Panc1 (cell line): ENCODE results near the gene LUZP2. TPM values are rescaled to one million over a fixed set of nuclear protein-coding genes. Genes with fewer than 3 reads are reported as not detected.

Experiments
- ATAC-seq: fragments of 200-7000 bp; cut with Tn5 transposase; 2 replicates; pipeline ENCODE4 v1.9.1; 2020; ENCODE audit warnings: mild to moderate bottlenecking, moderate library complexity
- BruUV-seq: library from RNA; stranded (reverse); fragments of 400-500 nt; replicated peaks from 2 replicates; lab custom pipeline; 2021; lab: Mats Ljungman, UMichigan
- CTCF ChIA-PET: fragments of 300-600 bp; sonication (Branson Sonifier 250); formaldehyde crosslinking; loops from one replicate; lab custom pipeline; 2022; ENCODE audit warnings: antibody characterized with exemption; lab: Charles Lee
- POLR2A ChIA-PET: fragments of 300-600 bp; sonication (Branson Sonifier 250); formaldehyde crosslinking; loops from one replicate; lab custom pipeline; 2022; ENCODE audit warnings: antibody characterized with exemption; lab: Charles Lee
- DNase-seq: peaks from one replicate; pipeline ENCODE4 v3.0.0-alpha.2; 2010; ENCODE audit warnings: low read depth, low spot score
- H3K27ac ChIP-seq: 2 replicates; pipeline ENCODE4 v1.5.1; 2011; ENCODE audit warnings: mild to moderate bottlenecking, low read length, inconsistent platforms
- H3K27me3 ChIP-seq: fragments of 200-500 bp; sonication (Bioruptor generic); 2 replicates; pipeline ENCODE4 v1.6.0; 2014; ENCODE audit warnings: low read length, inconsistent platforms; ENCODE audit not compliant: control insufficient read depth, insufficient read depth
- H3K36me3 ChIP-seq: fragments of 200-500 bp; sonication (Bioruptor generic); 2 replicates; pipeline ENCODE4 v1.5.1; 2014; ENCODE audit warnings: inconsistent platforms, mild to moderate bottlenecking, low read length, moderate library complexity; ENCODE audit not compliant: control insufficient read depth, insufficient read depth
- H3K4me1 ChIP-seq: 2 replicates; pipeline ENCODE4 v1.5.1; 2011; ENCODE audit warnings: inconsistent platforms, mild to moderate bottlenecking, low read length, moderate library complexity; ENCODE audit not compliant: control insufficient read depth, insufficient read depth
- H3K4me3 ChIP-seq, 2 experiments: 2 replicates each; pipeline ENCODE4 v1.5.1; 2011 to 2012; ENCODE audit warnings: low read depth in 2 of 2, low read length in 2 of 2, mild to moderate bottlenecking in 2 of 2, inconsistent platforms in 1 of 2, moderate library complexity in 1 of 2
- H3K9me3 ChIP-seq: fragments of 200-500 bp; sonication (Bioruptor generic); 2 replicates; pipeline ENCODE4 v1.5.1; 2014; ENCODE audit warnings: low read depth, mild to moderate bottlenecking, inconsistent platforms, low read length, moderate library complexity; ENCODE audit not compliant: control insufficient read depth, insufficient read depth
- CTCF ChIP-seq: fragments of 450-650 bp; IDR thresholded peaks from 2 replicates; pipeline ENCODE4 v1.5.1; 2017; ENCODE audit warnings: mild to moderate bottlenecking
- POLR2AphosphoS5 ChIP-seq: IDR thresholded peaks from 2 replicates; pipeline ENCODE4 v1.6.1; 2012; ENCODE audit warnings: mild to moderate bottlenecking, low read depth, low read length, moderate library complexity
- REST ChIP-seq, 2 experiments: IDR thresholded peaks; 2 replicates each; pipeline ENCODE4 v1.6.1; 2011 to 2012; ENCODE audit warnings: low read depth in 2 of 2, control low read depth in 1 of 2, low read length in 1 of 2, mild to moderate bottlenecking in 1 of 2, moderate library complexity in 1 of 2; ENCODE audit not compliant: insufficient read depth in 1 of 2
- SIN3A ChIP-seq: IDR thresholded peaks from 2 replicates; pipeline ENCODE4 v1.6.1; 2012; ENCODE audit warnings: low read depth, mild to moderate bottlenecking, low read length, moderate library complexity, borderline replicate concordance; ENCODE audit not compliant: insufficient read depth
- TCF7L2 ChIP-seq: IDR thresholded peaks from 2 replicates; pipeline ENCODE4 v1.6.1; 2011; ENCODE audit warnings: mild to moderate bottlenecking, low read depth, low read length, inconsistent platforms
- in situ Hi-C: cut with HindIII; loops from 2 replicates; pipeline ENCODE4 v1.10.0; 2016; ENCODE audit warnings: low sequenced_read_pairs, low pct_unique_long_range_greater_than_20kb
- intact Hi-C: fragments of 100-400 bp; cut with micrococcal nuclease; formaldehyde crosslinking; loops from one replicate; pipeline ENCODE4 v1.10.0; 2022; ENCODE audit not compliant: unreplicated experiment
- total RNA-seq: library from RNA; stranded (reverse); gene quantifications from one replicate; pipeline ENCODE4 v1.2.1, GENCODE V29; 2021; ENCODE audit not compliant: unreplicated experiment

LUZP2 gene
- total RNA-seq, 1 experiment from 2014 or later: 0.18 TPM

DNA sequence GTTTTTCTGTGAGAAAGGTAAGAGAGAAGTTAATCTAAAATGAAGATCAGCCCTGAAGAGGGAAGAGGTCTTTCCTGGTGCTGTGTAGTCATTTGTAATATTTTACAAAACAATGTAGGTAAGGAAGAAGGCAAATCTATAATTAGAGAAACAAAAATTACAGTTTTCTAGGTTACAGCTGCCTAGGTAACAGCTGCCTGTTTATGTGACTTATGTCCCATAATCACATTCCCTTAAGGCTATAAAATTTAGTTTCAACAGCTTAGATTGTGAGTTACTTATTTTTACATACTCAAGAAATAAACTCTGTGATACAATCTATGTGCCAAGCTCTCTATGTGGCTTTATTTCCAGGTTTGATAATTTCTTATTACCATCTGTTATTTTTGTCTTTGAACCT, 19.8 kb downstream of the LUZP2 start:
- POLR2A ChIA-PET: no interaction called here
- Histone ChIP-seq H3K27ac (no peak overlapping the region), H3K36me3 (no peaks in the 10 kb centered on the region), H3K27me3 (no peaks in the 10 kb centered on the region), H3K9me3 (no peaks in the 10 kb centered on the region), H3K4me3 (no peak overlapping the region), H3K4me1 (no peaks in the 10 kb centered on the region)
- ATAC-seq: no peak
- CTCF ChIA-PET: no interaction called here
- no TSS peak for BruUV-seq
- TF ChIP-seq CTCF: no peak
- no peak for TF ChIP-seq REST (IDR thresholded peaks at IDR 0.05; ENCODE audit: insufficient read depth in 1 of 2, low read depth in 2 of 2, low read length in 1 of 2)
- TF ChIP-seq SIN3A: no peak
- TF ChIP-seq POLR2AphosphoS5: no peak
- no peak for TF ChIP-seq TCF7L2
- no peak for DNase-seq
- in situ Hi-C loops (no loop called here), intact Hi-C loops (no loop called here)

- in situ Hi-C loops: no loop called here
- BruUV-seq: no TSS peak
- intact Hi-C loops: no loop called here
- DNase-seq: no peak
- no peak for ATAC-seq
- Histone ChIP-seq H3K36me3 (no peaks in the 10 kb centered on the region), H3K4me3 (no peak overlapping the region), H3K4me1 (no peaks in the 10 kb centered on the region), H3K9me3 (0 out of 2 replicates have a peak, but pooled peaks cover 3% of the 10 kb centered on the region), H3K27ac (no peak overlapping the region), H3K27me3 (no peaks in the 10 kb centered on the region)
- POLR2A ChIA-PET: no interaction called here
- CTCF ChIA-PET: no interaction called here
- no peak for TF ChIP-seq REST (IDR thresholded peaks at IDR 0.05; ENCODE audit: insufficient read depth in 1 of 2, low read depth in 2 of 2, low read length in 1 of 2)
- no peak for TF ChIP-seq CTCF
- TF ChIP-seq POLR2AphosphoS5: no peak
- no peak for TF ChIP-seq TCF7L2
- TF ChIP-seq SIN3A: no peak
Measured at GRCh38 chr11:24521601-24522000, 24.7 kb downstream of the LUZP2 start.
